Smooth muscle cell (in vitro differentiated cells): Measurements from ENCODE around the gene KCNMA1. TPM values are rescaled to one million over a fixed set of nuclear protein-coding genes. Genes with fewer than 3 reads are reported as not detected.
"Not testable (repeated sequence)": the region's sequence is repeated elsewhere in the genome, so short reads cannot be mapped to it uniquely, and the experiment has no call there.

ENCODE experiments used
- DNase-seq: peaks from one replicate; lab custom pipeline; 2025; ENCODE audit not compliant: unreplicated experiment; lab: John Stamatoyannopoulos, UW
- H2AFZ ChIP-seq: fragments of 200-600 bp; sonication (generic); 2 replicates; pipeline ENCODE4 v1.6.0; 2016; ENCODE audit warnings: antibody characterized with exemption, low read depth, mild to moderate bottlenecking
- H3F3A ChIP-seq: fragments of 200-600 bp; sonication (generic); 2 replicates; pipeline ENCODE4 v1.6.0; 2017; ENCODE audit warnings: antibody characterized with exemption, low read depth
- H3K27ac ChIP-seq: fragments of 200-600 bp; sonication (generic); 2 replicates; pipeline ENCODE4 v1.5.1; 2016; ENCODE audit warnings: low read depth, mild to moderate bottlenecking
- H3K27me3 ChIP-seq: fragments of 200-600 bp; sonication (generic); 2 replicates; pipeline ENCODE4 v1.6.1; 2016; ENCODE audit warnings: low read depth, mild to moderate bottlenecking
- H3K36me3 ChIP-seq: fragments of 200-600 bp; sonication (generic); 2 replicates; pipeline ENCODE4 v1.5.1; 2016; ENCODE audit warnings: low read depth
- H3K4me1 ChIP-seq: fragments of 200-600 bp; sonication (generic); 2 replicates; pipeline ENCODE4 v1.5.1; 2016; ENCODE audit warnings: low read depth
- H3K4me2 ChIP-seq: fragments of 200-600 bp; sonication (generic); 2 replicates; pipeline ENCODE4 v1.6.0; 2016; ENCODE audit warnings: mild to moderate bottlenecking
- H3K4me3 ChIP-seq: fragments of 200-600 bp; sonication (generic); 2 replicates; pipeline ENCODE4 v1.5.1; 2016; ENCODE audit warnings: mild to moderate bottlenecking
- H3K79me2 ChIP-seq: fragments of 200-600 bp; sonication (generic); 2 replicates; pipeline ENCODE4 v1.6.0; 2016; ENCODE audit warnings: low read depth, mild to moderate bottlenecking
- H3K9ac ChIP-seq: fragments of 200-600 bp; sonication (generic); 2 replicates; pipeline ENCODE4 v1.6.0; 2016; ENCODE audit warnings: low read depth
- H3K9me3 ChIP-seq: fragments of 200-600 bp; sonication (generic); replicated peaks from 2 replicates; pipeline ENCODE4 v1.5.1; 2016; ENCODE audit warnings: low read depth
- H4K20me1 ChIP-seq: fragments of 200-600 bp; sonication (generic); 2 replicates; pipeline ENCODE4 v1.6.0; 2016; ENCODE audit warnings: low read depth
- WGBS: methylation state at CpG from one replicate; pipeline ENCODE4 v1.1.7; 2016; ENCODE audit warnings: low lambda C conversion rate; 5-methylcytosine and 5-hydroxymethylcytosine counted together
- polyA plus RNA-seq: library from polyadenylated mRNA; unstranded; fragments of >200 nt; fragmentation: Nextera tagmentation; extraction: Ambion mirVana; gene quantifications from 2 replicates; pipeline ENCODE4 v1.2.1, GENCODE V29; 2016
- total RNA-seq: library from RNA; depleted of rRNA; stranded (reverse); fragments of >200 nt; gene quantifications from 2 replicates; pipeline ENCODE4 v1.2.3, GENCODE V29; 2014
- TF ChIP-seq, protein P1 (sequence below): fragments of 200-600 bp; sonication (generic); IDR thresholded peaks from 2 replicates; pipeline ENCODE4 v1.5.1; 2017; ENCODE audit warnings: borderline replicate concordance, mild to moderate bottlenecking, antibody characterized with exemption; ENCODE audit not compliant: insufficient read depth, poor library complexity, severe bottlenecking

KCNMA1 gene
- total and polyA plus RNA-seq, 2 experiments from 2014 or later: 9.1 to 23.4 TPM

DNA sequence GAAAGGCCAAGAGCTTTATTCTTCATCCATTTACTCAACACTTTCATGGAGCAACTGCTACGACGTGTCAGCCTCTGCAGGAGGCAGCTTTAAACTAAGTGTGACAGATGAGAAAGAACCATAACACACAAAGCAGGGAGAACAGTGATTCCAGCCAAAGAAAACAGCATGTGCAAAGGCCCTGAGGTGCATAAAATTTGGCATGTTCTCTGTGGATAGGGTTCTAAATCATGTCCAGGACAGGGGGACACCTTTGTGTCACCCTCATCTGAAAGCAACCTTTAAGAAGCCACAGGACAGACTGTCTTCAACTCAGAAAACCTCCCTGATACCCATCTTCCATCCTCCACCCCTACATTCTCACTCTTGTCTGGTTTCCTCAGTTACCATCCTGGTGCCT is 116.6 kb downstream of the KCNMA1 start:
- no peak overlapping the region for H3K4me3 ChIP-seq
- no peaks in the 10 kb centered on the region for H3K4me1 ChIP-seq
- no peak overlapping the region for H2AFZ ChIP-seq
- no peak overlapping the region for H3K4me2 ChIP-seq
- WGBS: 93% methylated on average over 2 of the region's 2 CpGs
- no peaks in the 10 kb centered on the region for H3K9me3 ChIP-seq
- H3K27me3 ChIP-seq: no peaks in the 10 kb centered on the region
- H3K36me3 ChIP-seq: no peaks in the 10 kb centered on the region
- TF ChIP-seq, protein P1, sequence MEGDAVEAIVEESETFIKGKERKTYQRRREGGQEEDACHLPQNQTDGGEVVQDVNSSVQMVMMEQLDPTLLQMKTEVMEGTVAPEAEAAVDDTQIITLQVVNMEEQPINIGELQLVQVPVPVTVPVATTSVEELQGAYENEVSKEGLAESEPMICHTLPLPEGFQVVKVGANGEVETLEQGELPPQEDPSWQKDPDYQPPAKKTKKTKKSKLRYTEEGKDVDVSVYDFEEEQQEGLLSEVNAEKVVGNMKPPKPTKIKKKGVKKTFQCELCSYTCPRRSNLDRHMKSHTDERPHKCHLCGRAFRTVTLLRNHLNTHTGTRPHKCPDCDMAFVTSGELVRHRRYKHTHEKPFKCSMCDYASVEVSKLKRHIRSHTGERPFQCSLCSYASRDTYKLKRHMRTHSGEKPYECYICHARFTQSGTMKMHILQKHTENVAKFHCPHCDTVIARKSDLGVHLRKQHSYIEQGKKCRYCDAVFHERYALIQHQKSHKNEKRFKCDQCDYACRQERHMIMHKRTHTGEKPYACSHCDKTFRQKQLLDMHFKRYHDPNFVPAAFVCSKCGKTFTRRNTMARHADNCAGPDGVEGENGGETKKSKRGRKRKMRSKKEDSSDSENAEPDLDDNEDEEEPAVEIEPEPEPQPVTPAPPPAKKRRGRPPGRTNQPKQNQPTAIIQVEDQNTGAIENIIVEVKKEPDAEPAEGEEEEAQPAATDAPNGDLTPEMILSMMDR: no peak
- DNase-seq: no peak
- H3K9ac ChIP-seq: no peak overlapping the region
- no peak overlapping the region for H3K27ac ChIP-seq
- H3K79me2 ChIP-seq: no peaks in the 10 kb centered on the region
- H4K20me1 ChIP-seq: no peaks in the 10 kb centered on the region
- H3F3A ChIP-seq: no peaks in the 10 kb centered on the region

GRCh38 chr10:77520290-77520689 is 117.3 kb downstream of the KCNMA1 start:
- Histone ChIP-seq H3K36me3 (no peaks in the 10 kb centered on the region), H3K9me3 (no peaks in the 10 kb centered on the region), H3K4me1 (no peaks in the 10 kb centered on the region), H3K9ac (no peak overlapping the region), H3F3A (no peaks in the 10 kb centered on the region), H3K4me2 (no peak overlapping the region), H4K20me1 (no peaks in the 10 kb centered on the region), H3K27me3 (no peaks in the 10 kb centered on the region), H3K27ac (no peak overlapping the region), H3K79me2 (no peaks in the 10 kb centered on the region), H2AFZ (no peak overlapping the region), H3K4me3 (no peak overlapping the region)
- DNase-seq: no peak
- TF ChIP-seq, protein P1: no peak
- 100% methylated on average over 1 of the region's 1 CpG for WGBS

GRCh38 chr10:77519791-77520190 is 117.8 kb downstream of the KCNMA1 start:
- WGBS: 69% methylated on average over 2 of the region's 2 CpGs
- DNase-seq, H4K20me1 ChIP-seq, H3K4me2 ChIP-seq, H3K79me2 ChIP-seq, H3K27ac ChIP-seq, H3K9ac ChIP-seq, H3K27me3 ChIP-seq, H3K4me3 ChIP-seq, H3K36me3 ChIP-seq, H3F3A ChIP-seq, H3K4me1 ChIP-seq, H2AFZ ChIP-seq, H3K9me3 ChIP-seq: not testable (repeated sequence)

GRCh38 chr10:77518910-77519274 is 118.7 kb downstream of the KCNMA1 start:
- WGBS: 88% methylated on average over 6 of the region's 6 CpGs
- H3K4me3 ChIP-seq: no peak overlapping the region
- H3K9ac ChIP-seq: no peak overlapping the region
- peaks cover 11% of the 10 kb centered on the region for H3F3A ChIP-seq
- H2AFZ ChIP-seq: no peak overlapping the region
- H3K79me2 ChIP-seq: no peaks in the 10 kb centered on the region
- TF ChIP-seq, protein P1: no peak
- H3K4me2 ChIP-seq: no peak overlapping the region
- no peak overlapping the region for H3K27ac ChIP-seq
- no peaks in the 10 kb centered on the region for H3K27me3 ChIP-seq
- H3K4me1 ChIP-seq: peaks cover 4% of the 10 kb centered on the region
- no peaks in the 10 kb centered on the region for H3K9me3 ChIP-seq
- DNase-seq: no peak
- H3K36me3 ChIP-seq: no peaks in the 10 kb centered on the region
- H4K20me1 ChIP-seq: no peaks in the 10 kb centered on the region
